GM12878 (cell line): ENCODE measurements around the gene PCSK6. TPM values are rescaled to one million over a fixed set of nuclear protein-coding genes. Genes with fewer than 3 reads are reported as not detected.

Experiments used
- ATAC-seq: fragments of 200-7000 bp; cut with Tn5 transposase; 3 replicates; pipeline ENCODE4 v1.9.1; 2020; ENCODE audit warnings: mild to moderate bottlenecking, moderate library complexity
- BruUV-seq: library from RNA; stranded (reverse); fragments of 400-500 nt; replicated peaks from 2 replicates; lab custom pipeline; 2021; lab: Mats Ljungman, UMichigan
- CTCF ChIA-PET: fragments of 300-600 bp; sonication (Branson Sonifier 250); formaldehyde crosslinking; extraction: SDS; loops from one replicate; lab custom pipeline; 2021; ENCODE audit warnings: inconsistent platforms; lab: Yijun Ruan, JAX
- POLR2A ChIA-PET: fragments of 350-600 bp; formaldehyde crosslinking; extraction: SDS; loops from one replicate; lab custom pipeline; 2021; ENCODE audit warnings: inconsistent platforms; lab: Charles Lee
- RAD21 ChIA-PET: fragments of 300-600 bp; sonication (Branson Sonifier 250); formaldehyde crosslinking; loops from one replicate; lab custom pipeline; 2023; ENCODE audit warnings: antibody characterized with exemption; ENCODE audit not compliant: unreplicated experiment; lab: Charles Lee
- SMC1A ChIA-PET: fragments of 300-600 bp; sonication (Branson Sonifier 250); formaldehyde crosslinking; loops from one replicate; lab custom pipeline; 2023; ENCODE audit not compliant: unreplicated experiment, uncharacterized antibody; lab: Charles Lee
- DNase-seq: peaks from one replicate; pipeline ENCODE4 v3.0.0-alpha.2; 2011; ENCODE audit warnings: low read depth, low spot score
- FAIRE-seq: peaks from 3 replicates; lab custom pipeline; 2011; peaks lifted over from hg19 to GRCh38; lab: Jason Lieb, UNC
- H2AFZ ChIP-seq: 2 replicates; pipeline ENCODE4 v1.6.0; 2011; ENCODE audit warnings: low read depth, low read length, control low read depth; ENCODE audit not compliant: control insufficient read depth
- H3K27ac ChIP-seq: 2 replicates; pipeline ENCODE4 v1.5.1; 2011; ENCODE audit warnings: control low read depth; ENCODE audit not compliant: control insufficient read depth, insufficient read depth
- H3K27me3 ChIP-seq, 2 experiments: replicated peaks in 1 of 2; 2 replicates each; pipeline versions ENCODE4 v1.6.0 to v1.6.1; 2011; ENCODE audit warnings: low read length in 1 of 2; ENCODE audit not compliant: control insufficient read depth in 2 of 2, insufficient read depth in 2 of 2
- H3K36me3 ChIP-seq, 2 experiments: 2 replicates each; pipeline ENCODE4 v1.5.1; 2011; ENCODE audit warnings: low read length in 1 of 2; ENCODE audit not compliant: control insufficient read depth in 2 of 2, insufficient read depth in 2 of 2
- H3K4me1 ChIP-seq: 2 replicates; pipeline ENCODE4 v1.6.1; 2011; ENCODE audit warnings: mild to moderate bottlenecking, low read length, moderate library complexity, mixed read lengths; ENCODE audit not compliant: control insufficient read depth, insufficient read depth
- H3K4me2 ChIP-seq: 2 replicates; pipeline ENCODE4 v1.6.0; 2011; ENCODE audit warnings: control low read depth; ENCODE audit not compliant: control insufficient read depth, insufficient read depth
- H3K4me3 ChIP-seq: fragments of 200-600 bp; sonication (generic); 2 replicates; pipeline ENCODE4 v1.5.1; 2016
- H3K79me2 ChIP-seq: 2 replicates; pipeline ENCODE4 v1.6.0; 2011; ENCODE audit warnings: low read length; ENCODE audit not compliant: control insufficient read depth, insufficient read depth
- H3K9ac ChIP-seq: 2 replicates; pipeline ENCODE4 v1.8.0; 2011; ENCODE audit warnings: low read length, control low read depth, mixed read lengths; ENCODE audit not compliant: control insufficient read depth, insufficient read depth
- H3K9me3 ChIP-seq: replicated peaks from 3 replicates; pipeline ENCODE4 v1.5.1; 2011; ENCODE audit warnings: mild to moderate bottlenecking, low read length; ENCODE audit not compliant: control insufficient read depth, insufficient read depth
- H4K20me1 ChIP-seq: 2 replicates; pipeline ENCODE4 v1.6.0; 2011; ENCODE audit not compliant: control insufficient read depth, insufficient read depth
- BACH1 ChIP-seq: fragments of 450-650 bp; IDR thresholded peaks from 2 replicates; pipeline ENCODE4 v1.6.1; 2017; ENCODE audit warnings: mild to moderate bottlenecking, borderline replicate concordance
- BHLHE40 ChIP-seq, 2 experiments: fragments of 450-650 bp in 1 of 2; IDR thresholded peaks; 2 replicates each; pipeline ENCODE4 v1.6.1; 2011 to 2017; ENCODE audit warnings: low read depth in 2 of 2, borderline replicate concordance in 1 of 2, improper control_type of control experiment in 1 of 2, low read length in 1 of 2, mild to moderate bottlenecking in 1 of 2
- CBX5 ChIP-seq: sonication (generic); IDR thresholded peaks from 2 replicates; pipeline ENCODE4 v1.6.1; 2016; ENCODE audit warnings: low read depth, moderate library complexity, mild to moderate bottlenecking, inconsistent platforms
- EZH2 ChIP-seq: IDR thresholded peaks from 2 replicates; pipeline ENCODE4 v1.6.1; 2012; ENCODE audit warnings: low read depth, mild to moderate bottlenecking, control low read depth, inconsistent platforms, low read length, borderline replicate concordance; ENCODE audit not compliant: control insufficient read depth
- FOS ChIP-seq: IDR thresholded peaks from 3 replicates; pipeline ENCODE4 v1.6.1; 2011; ENCODE audit warnings: borderline replicate concordance; ENCODE audit not compliant: insufficient read length; ENCODE audit errors: extremely low read depth
- NR2F1 ChIP-seq: fragments of 450-650 bp; conservative IDR thresholded peaks from 2 replicates; pipeline ENCODE4 v1.6.1; 2017; ENCODE audit warnings: mild to moderate bottlenecking
- PAX5 ChIP-seq: IDR thresholded peaks from 2 replicates; pipeline ENCODE4 v1.6.1; 2011; ENCODE audit warnings: low read depth, low read length, borderline replicate concordance
- POLR2AphosphoS5 ChIP-seq: IDR thresholded peaks from 2 replicates; pipeline ENCODE4 v1.6.1; 2011; ENCODE audit warnings: mild to moderate bottlenecking, low read length, inconsistent platforms
- RFX5 ChIP-seq: IDR thresholded peaks from 2 replicates; pipeline ENCODE4 v1.6.1; 2011; ENCODE audit warnings: low read depth, low read length, improper control_type of control experiment
- RUNX3 ChIP-seq: IDR thresholded peaks from 2 replicates; pipeline ENCODE4 v1.6.1; 2012; ENCODE audit warnings: low read length, inconsistent platforms
- SMC3 ChIP-seq: IDR thresholded peaks from 2 replicates; pipeline ENCODE4 v1.6.1; 2011; ENCODE audit warnings: low read length, improper control_type of control experiment, borderline replicate concordance
- SPI1 ChIP-seq: IDR thresholded peaks from 2 replicates; pipeline ENCODE4 v1.6.1; 2011; ENCODE audit warnings: low read depth, mild to moderate bottlenecking, low read length, moderate library complexity, borderline replicate concordance; ENCODE audit not compliant: insufficient read depth
- TCF7 ChIP-seq: IDR thresholded peaks from 2 replicates; pipeline ENCODE4 v1.6.1; 2014; ENCODE audit warnings: antibody characterized with exemption, borderline replicate concordance
- YY1 ChIP-seq: IDR thresholded peaks from 2 replicates; pipeline ENCODE4 v1.6.1; 2011; ENCODE audit warnings: low read depth, mild to moderate bottlenecking, low read length
- ZNF384 ChIP-seq: IDR thresholded peaks from 2 replicates; pipeline ENCODE4 v1.6.1; 2012; ENCODE audit warnings: low read depth, mild to moderate bottlenecking, low read length, improper control_type of control experiment, borderline replicate concordance
- WGBS: methylation state at CpG from one replicate; pipeline ENCODE4 v1.1.6; 2016; ENCODE audit warnings: low lambda C conversion rate; ENCODE audit not compliant: insufficient replicate concordance, insufficient coverage; ENCODE audit errors: missing lambda C conversion rate; 5-methylcytosine and 5-hydroxymethylcytosine counted together
- in situ Hi-C: fragments of 300-500 bp; cut with MboI; formaldehyde crosslinking; loops from 9 replicates; pipeline ENCODE4 v1.14.3; 2018; ENCODE audit warnings: mixed read lengths
- intact Hi-C: fragments of 100-400 bp; cut with micrococcal nuclease; formaldehyde crosslinking; loops from one replicate; pipeline ENCODE4 v1.14.2; 2022; ENCODE audit not compliant: unreplicated experiment
- polyA plus RNA-seq, 11 experiments: library from polyadenylated mRNA; depleted of rRNA in 4 of 11; unstranded in 6 of 11; stranded (reverse) in 5 of 11; fragments of >200 nt; fragmentation: Nextera tagmentation in 4 of 11; fragmentation: Illumina TruSeq in 1 of 11; extraction: Ambion mirVana in 4 of 11; extraction: Trizol in 1 of 11; gene quantifications; 1 replicate in 1 of 11; 2 replicates in 10 of 11; pipeline versions ENCODE4 v1.2.1 to v1.2.3, GENCODE V29; 2011 to 2016; ENCODE audit warnings: inconsistent platforms in 2 of 11, missing spikeins in 2 of 11, low read depth in 1 of 11
- total RNA-seq, 4 experiments: library from RNA; depleted of rRNA in 3 of 4; stranded (reverse); fragments of >200 nt in 3 of 4; fragmentation: Illumina TruSeq in 1 of 4; extraction: Trizol in 1 of 4; gene quantifications; 2 replicates each; pipeline versions ENCODE4 v1.2.1 to v1.2.3, GENCODE V29; 2013 to 2021
- TF ChIP-seq, protein P1 (sequence below): IDR thresholded peaks from 2 replicates; pipeline ENCODE4 v1.6.1; 2011; ENCODE audit warnings: borderline replicate concordance, low read depth, mild to moderate bottlenecking, moderate library complexity, low read length; ENCODE audit not compliant: insufficient read depth, poor library complexity, severe bottlenecking
- TF ChIP-seq, protein P2 (sequence below): IDR thresholded peaks from 2 replicates; pipeline ENCODE4 v1.6.1; 2012; ENCODE audit warnings: low read depth, low read length, improper control_type of control experiment

Gene PCSK6
- total and polyA plus RNA-seq, 10 of the 15 experiments (the other 5 are each of a cell fraction or from before 2014, with no cell fraction given) = 0.19 to 0.67 (median 0.25) TPM; not detected in 4

DNA sequence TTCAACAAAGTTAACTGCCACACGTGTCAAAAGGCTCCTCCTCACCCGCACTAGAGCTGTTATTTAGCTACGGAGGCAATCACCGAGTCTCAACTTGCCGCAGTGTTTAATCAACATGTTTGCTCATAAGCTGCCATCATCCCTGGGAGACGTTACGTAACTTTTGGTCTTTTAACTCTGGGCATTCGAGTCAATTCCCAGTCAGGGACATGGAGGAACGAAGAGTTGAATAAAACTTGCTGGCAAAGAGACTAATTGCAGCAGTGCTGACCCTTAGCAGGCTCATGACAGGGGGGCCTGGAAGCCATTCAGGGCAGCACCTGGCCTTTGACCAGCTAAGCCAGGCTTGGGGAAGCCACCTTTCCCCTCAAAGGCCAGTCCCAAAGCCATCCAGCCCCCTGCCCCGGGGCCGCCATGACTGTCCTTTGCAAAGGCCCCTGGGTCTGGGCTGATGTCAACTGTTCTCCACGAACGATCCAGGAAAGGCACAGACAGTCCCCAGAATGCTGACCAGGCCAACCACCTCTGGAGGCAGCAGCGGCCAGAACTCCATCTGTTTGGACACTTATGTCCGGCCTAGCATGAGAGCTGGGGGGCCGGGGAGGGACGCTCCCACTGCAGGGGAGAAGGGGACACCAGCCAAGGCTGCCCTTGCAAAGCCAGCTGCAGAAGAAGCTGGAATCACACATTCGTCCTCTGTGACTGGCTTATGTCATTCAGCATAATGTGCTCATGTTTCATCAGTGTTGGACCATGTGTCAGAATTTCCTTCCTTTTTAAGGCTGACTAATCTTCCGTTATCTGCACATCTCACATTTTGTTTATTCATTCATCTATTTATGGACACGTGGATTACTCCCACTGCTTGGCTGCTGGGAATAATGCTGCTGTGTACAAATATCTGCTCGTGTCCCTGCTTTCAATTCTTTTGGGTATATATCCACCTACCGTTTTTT lies 43.7 kb downstream of the PCSK6 start:
- 17% methylated on average over 22 of the region's 22 CpGs for WGBS
- ATAC-seq = no peak
- ChIA-PET POLR2A (no interaction called here), SMC1A (no interaction called here), RAD21 (no interaction called here), CTCF (no interaction called here)
- no peak for FAIRE-seq
- H3K4me2 ChIP-seq = no peak overlapping the region
- H3K27me3 ChIP-seq = peaks cover 0 to 6% of the 10 kb centered on the region in 2 experiments; a peak in 2 of 4 replicates
- in situ Hi-C loops = no loop called here
- H3K9me3 ChIP-seq = no peaks in the 10 kb centered on the region
- H3K9ac ChIP-seq = no peak overlapping the region
- intact Hi-C loops = no loop called here
- H3K4me1 ChIP-seq = no peaks in the 10 kb centered on the region
- TF ChIP-seq RFX5 (no peak), BACH1 (no peak), SPI1 (no peak), NR2F1 (no peak), BHLHE40 (IDR thresholded peaks at IDR 0.05; ENCODE audit: borderline replicate concordance in 1 of 2, low read depth in 2 of 2, low read length in 1 of 2) (no peak), YY1 (no peak), ZNF384 (no peak), SMC3 (no peak), EZH2 (no peak), POLR2AphosphoS5 (no peak), PAX5 (no peak), FOS (no peak), RUNX3 (no peak), TCF7 (no peak), CBX5 (no peak)
- TF ChIP-seq, protein P1, sequence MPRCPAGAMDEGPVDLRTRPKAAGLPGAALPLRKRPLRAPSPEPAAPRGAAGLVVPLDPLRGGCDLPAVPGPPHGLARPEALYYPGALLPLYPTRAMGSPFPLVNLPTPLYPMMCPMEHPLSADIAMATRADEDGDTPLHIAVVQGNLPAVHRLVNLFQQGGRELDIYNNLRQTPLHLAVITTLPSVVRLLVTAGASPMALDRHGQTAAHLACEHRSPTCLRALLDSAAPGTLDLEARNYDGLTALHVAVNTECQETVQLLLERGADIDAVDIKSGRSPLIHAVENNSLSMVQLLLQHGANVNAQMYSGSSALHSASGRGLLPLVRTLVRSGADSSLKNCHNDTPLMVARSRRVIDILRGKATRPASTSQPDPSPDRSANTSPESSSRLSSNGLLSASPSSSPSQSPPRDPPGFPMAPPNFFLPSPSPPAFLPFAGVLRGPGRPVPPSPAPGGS = no peak
- TF ChIP-seq, protein P2, sequence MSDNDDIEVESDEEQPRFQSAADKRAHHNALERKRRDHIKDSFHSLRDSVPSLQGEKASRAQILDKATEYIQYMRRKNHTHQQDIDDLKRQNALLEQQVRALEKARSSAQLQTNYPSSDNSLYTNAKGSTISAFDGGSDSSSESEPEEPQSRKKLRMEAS = no peak
- BruUV-seq = no TSS peak
- no peak overlapping the region for H2AFZ ChIP-seq
- H3K4me3 ChIP-seq = no peak overlapping the region
- no peaks in the 10 kb centered on the region for H3K79me2 ChIP-seq
- no peak overlapping the region for H3K27ac ChIP-seq
- DNase-seq = no peak
- H3K36me3 ChIP-seq = no peaks in the 10 kb centered on the region
- H4K20me1 ChIP-seq = no peaks in the 10 kb centered on the region
